Measurements from ENCODE around the gene SLC36A3.

DNA sequence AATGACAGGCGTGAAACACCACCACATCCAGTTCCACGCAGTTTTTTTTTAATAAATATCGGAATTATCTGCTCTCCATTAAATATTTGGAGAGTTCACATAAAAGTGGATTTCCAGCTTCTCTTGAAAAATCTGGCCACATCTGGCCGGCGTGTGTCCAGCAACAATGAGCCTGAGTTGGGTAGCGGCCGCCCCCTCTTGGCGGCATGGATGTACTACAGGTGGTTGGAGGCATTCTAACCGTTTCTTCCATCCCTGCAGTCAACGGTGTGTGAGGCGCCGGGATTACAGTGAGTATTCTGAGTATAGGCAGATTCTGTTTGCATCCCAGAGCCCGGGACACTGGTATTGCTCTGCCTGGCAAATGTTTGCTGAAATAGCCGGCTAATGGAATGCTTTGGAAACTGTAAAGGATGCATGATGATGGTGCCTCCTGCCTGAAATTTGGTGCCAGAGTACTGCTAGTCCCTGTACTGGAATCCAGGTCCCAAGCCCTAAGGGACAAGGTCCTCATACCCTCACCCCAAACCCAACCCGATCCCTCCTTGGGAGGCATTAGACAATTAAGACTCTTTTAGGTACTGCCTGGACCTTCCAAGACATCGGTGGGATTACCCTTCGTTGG lies 64.2 kb downstream of the SLC36A3 start:
- TF ChIP-seq, protein P1, sequence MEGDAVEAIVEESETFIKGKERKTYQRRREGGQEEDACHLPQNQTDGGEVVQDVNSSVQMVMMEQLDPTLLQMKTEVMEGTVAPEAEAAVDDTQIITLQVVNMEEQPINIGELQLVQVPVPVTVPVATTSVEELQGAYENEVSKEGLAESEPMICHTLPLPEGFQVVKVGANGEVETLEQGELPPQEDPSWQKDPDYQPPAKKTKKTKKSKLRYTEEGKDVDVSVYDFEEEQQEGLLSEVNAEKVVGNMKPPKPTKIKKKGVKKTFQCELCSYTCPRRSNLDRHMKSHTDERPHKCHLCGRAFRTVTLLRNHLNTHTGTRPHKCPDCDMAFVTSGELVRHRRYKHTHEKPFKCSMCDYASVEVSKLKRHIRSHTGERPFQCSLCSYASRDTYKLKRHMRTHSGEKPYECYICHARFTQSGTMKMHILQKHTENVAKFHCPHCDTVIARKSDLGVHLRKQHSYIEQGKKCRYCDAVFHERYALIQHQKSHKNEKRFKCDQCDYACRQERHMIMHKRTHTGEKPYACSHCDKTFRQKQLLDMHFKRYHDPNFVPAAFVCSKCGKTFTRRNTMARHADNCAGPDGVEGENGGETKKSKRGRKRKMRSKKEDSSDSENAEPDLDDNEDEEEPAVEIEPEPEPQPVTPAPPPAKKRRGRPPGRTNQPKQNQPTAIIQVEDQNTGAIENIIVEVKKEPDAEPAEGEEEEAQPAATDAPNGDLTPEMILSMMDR (IDR thresholded peaks at IDR 0.05): peak; percentile 35 to 92 (median 67)
- TF ChIP-seq POLR2A (IDR thresholded peaks at IDR 0.05): no peak
